ENCODE results near the gene RAB11B. TPM values are rescaled to one million over a fixed set of nuclear protein-coding genes. Genes with fewer than 3 reads are reported as not detected.

The RAB11B gene
- total and polyA plus RNA-seq, 4 donors: 27.3 to 91.2 (median 45.0) TPM

DNA sequence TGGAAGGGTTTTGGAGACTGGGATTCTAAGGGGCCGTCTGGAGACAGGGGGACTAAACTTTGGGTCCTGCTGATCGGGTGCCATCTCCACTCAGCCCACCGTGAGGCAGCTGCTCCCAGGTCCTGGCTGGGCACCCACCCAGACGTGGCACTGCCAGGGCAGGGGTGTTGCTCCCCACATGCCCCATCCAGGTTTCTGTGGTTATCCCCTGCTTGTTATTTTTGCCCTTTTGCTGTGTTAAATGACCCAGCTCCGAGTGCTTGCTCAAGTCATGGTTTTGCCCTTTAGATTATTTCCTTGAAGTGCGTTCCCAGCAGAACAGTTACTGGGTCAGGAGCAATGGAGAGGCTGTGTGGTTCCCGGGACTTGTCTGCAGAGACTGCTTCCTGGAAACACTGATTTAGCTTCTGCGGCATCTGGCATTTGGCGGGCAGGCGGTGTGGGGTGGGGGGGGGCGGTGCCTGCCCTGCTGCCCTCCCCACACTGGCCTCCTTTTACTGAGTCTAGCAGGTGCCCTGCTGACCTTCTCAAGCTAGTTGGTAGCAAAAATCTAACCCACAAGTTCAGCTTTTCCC lies 1.9 kb downstream of the RAB11B start:
- Histone ChIP-seq H3K27ac (ENCODE audit: low read depth in 1 of 2, low read length in 2 of 2) (peak overlapping the region; percentile 100), H3K27me3 (ENCODE audit: control insufficient read depth in 4 of 4, insufficient read depth in 4 of 4, low read length in 3 of 4) (no peaks in the 10 kb centered on the region), H3K4me1 (ENCODE audit: control insufficient read depth in 4 of 4, insufficient read depth in 4 of 4, low read length in 3 of 4) (peaks cover 19 to 60% (median 47%) of the 10 kb centered on the region in 4 donors), H3K9ac (ENCODE audit: low read depth in 1 of 2, low read length in 2 of 2) (peak overlapping the region; percentile 19 to 47), H3K36me3 (ENCODE audit: control insufficient read depth in 4 of 4, insufficient read depth in 3 of 4, low read depth in 1 of 4, low read length in 3 of 4) (no peaks in the 10 kb centered on the region), H3K9me3 (ENCODE audit: control insufficient read depth in 4 of 4, low read length in 3 of 4) (no peaks in the 10 kb centered on the region), H3K4me3 (ENCODE audit: low read depth in 1 of 3, low read length in 3 of 3) (peak overlapping the region in 1 of 3 donors; percentile 7)
- no peak for DNase-seq (ENCODE audit: low spot score)
- WGBS: 31% methylated on average over 11 of the region's 11 CpGs
- TF ChIP-seq HNF4A (conservative IDR thresholded peaks at IDR 0.05) (peak; percentile 6 to 17), FOXA1 (IDR thresholded peaks at IDR 0.05) (no peak), NR2F2 (IDR thresholded peaks at IDR 0.05) (peak; percentile 49), TAF1 (conservative IDR thresholded peaks at IDR 0.05) (no peak), HNF4G (IDR thresholded peaks at IDR 0.05) (no peak), FOXA2 (IDR thresholded peaks at IDR 0.05) (no peak), SP1 (IDR thresholded peaks at IDR 0.05) (no peak), GABPA (IDR thresholded peaks at IDR 0.05 in 1 of 2, conservative IDR thresholded peaks at IDR 0.05 in 1 of 2) (no peak), RXRA (IDR thresholded peaks at IDR 0.05) (peak; percentile 42 to 48), JUND (IDR thresholded peaks at IDR 0.05) (no peak), RAD21 (IDR thresholded peaks at IDR 0.05) (peak in 1 of 2 donors; percentile 30), EGR1 (IDR thresholded peaks at IDR 0.05; ENCODE audit: low read depth in 2 of 2) (no peak), YY1 (IDR thresholded peaks at IDR 0.05) (no peak)
- TF ChIP-seq, protein P1, sequence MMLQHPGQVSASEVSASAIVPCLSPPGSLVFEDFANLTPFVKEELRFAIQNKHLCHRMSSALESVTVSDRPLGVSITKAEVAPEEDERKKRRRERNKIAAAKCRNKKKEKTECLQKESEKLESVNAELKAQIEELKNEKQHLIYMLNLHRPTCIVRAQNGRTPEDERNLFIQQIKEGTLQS (IDR thresholded peaks at IDR 0.05): no peak
- TF ChIP-seq, protein P2, sequence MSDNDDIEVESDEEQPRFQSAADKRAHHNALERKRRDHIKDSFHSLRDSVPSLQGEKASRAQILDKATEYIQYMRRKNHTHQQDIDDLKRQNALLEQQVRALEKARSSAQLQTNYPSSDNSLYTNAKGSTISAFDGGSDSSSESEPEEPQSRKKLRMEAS (IDR thresholded peaks at IDR 0.05): no peak
- TF ChIP-seq, protein P3, sequence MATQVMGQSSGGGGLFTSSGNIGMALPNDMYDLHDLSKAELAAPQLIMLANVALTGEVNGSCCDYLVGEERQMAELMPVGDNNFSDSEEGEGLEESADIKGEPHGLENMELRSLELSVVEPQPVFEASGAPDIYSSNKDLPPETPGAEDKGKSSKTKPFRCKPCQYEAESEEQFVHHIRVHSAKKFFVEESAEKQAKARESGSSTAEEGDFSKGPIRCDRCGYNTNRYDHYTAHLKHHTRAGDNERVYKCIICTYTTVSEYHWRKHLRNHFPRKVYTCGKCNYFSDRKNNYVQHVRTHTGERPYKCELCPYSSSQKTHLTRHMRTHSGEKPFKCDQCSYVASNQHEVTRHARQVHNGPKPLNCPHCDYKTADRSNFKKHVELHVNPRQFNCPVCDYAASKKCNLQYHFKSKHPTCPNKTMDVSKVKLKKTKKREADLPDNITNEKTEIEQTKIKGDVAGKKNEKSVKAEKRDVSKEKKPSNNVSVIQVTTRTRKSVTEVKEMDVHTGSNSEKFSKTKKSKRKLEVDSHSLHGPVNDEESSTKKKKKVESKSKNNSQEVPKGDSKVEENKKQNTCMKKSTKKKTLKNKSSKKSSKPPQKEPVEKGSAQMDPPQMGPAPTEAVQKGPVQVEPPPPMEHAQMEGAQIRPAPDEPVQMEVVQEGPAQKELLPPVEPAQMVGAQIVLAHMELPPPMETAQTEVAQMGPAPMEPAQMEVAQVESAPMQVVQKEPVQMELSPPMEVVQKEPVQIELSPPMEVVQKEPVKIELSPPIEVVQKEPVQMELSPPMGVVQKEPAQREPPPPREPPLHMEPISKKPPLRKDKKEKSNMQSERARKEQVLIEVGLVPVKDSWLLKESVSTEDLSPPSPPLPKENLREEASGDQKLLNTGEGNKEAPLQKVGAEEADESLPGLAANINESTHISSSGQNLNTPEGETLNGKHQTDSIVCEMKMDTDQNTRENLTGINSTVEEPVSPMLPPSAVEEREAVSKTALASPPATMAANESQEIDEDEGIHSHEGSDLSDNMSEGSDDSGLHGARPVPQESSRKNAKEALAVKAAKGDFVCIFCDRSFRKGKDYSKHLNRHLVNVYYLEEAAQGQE (IDR thresholded peaks at IDR 0.05): no peak
- TF ChIP-seq, protein P4, sequence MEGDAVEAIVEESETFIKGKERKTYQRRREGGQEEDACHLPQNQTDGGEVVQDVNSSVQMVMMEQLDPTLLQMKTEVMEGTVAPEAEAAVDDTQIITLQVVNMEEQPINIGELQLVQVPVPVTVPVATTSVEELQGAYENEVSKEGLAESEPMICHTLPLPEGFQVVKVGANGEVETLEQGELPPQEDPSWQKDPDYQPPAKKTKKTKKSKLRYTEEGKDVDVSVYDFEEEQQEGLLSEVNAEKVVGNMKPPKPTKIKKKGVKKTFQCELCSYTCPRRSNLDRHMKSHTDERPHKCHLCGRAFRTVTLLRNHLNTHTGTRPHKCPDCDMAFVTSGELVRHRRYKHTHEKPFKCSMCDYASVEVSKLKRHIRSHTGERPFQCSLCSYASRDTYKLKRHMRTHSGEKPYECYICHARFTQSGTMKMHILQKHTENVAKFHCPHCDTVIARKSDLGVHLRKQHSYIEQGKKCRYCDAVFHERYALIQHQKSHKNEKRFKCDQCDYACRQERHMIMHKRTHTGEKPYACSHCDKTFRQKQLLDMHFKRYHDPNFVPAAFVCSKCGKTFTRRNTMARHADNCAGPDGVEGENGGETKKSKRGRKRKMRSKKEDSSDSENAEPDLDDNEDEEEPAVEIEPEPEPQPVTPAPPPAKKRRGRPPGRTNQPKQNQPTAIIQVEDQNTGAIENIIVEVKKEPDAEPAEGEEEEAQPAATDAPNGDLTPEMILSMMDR (IDR thresholded peaks at IDR 0.05; ENCODE audit: low read depth, low read length, missing input control): no peak
- TF ChIP-seq, protein P5, sequence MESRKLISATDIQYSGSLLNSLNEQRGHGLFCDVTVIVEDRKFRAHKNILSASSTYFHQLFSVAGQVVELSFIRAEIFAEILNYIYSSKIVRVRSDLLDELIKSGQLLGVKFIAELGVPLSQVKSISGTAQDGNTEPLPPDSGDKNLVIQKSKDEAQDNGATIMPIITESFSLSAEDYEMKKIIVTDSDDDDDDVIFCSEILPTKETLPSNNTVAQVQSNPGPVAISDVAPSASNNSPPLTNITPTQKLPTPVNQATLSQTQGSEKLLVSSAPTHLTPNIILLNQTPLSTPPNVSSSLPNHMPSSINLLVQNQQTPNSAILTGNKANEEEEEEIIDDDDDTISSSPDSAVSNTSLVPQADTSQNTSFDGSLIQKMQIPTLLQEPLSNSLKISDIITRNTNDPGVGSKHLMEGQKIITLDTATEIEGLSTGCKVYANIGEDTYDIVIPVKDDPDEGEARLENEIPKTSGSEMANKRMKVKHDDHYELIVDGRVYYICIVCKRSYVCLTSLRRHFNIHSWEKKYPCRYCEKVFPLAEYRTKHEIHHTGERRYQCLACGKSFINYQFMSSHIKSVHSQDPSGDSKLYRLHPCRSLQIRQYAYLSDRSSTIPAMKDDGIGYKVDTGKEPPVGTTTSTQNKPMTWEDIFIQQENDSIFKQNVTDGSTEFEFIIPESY (IDR thresholded peaks at IDR 0.05): no peak
